ENCODE data around the gene GMEB2.

GMEB2 gene

DNA sequence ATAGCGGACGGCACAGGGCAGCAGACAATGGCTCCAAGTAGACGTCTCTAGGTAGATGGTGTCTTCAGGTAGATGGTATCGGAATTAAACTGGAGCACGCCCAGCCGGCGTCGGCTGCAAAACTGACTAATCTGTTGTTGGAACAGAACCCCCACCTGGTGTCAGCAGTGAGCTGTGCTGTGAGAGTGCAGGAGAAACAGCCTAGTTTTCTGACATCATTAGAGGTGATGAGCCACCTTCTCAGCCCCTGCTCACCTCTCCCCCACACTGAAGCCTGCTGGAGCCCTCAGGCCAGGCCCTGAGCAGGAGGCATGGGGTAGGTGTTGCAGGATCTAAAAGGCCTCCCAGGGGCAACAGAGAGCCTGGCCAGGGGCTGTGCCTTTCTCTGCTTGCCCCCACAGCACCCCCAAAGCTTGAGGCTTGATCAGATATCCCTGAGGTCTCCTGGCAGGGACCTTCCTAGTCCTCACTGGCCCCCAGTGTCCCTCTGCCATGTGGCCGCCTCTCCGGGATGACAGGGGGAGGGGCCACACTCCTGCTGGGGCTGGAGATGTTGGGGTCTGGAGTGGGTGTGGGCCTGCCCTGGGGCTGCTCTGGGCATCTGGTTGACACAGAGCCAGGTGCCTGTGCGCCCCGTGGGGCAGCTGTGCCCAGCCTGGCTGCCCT, 46.0 kb downstream of the GMEB2 start:
- Histone ChIP-seq H3K27ac (ENCODE audit: low read depth, low read length) (no peak overlapping the region), H3K9me3 (ENCODE audit: insufficient read depth, low read depth, low read length) (no peaks in the 10 kb centered on the region), H3K4me3 (ENCODE audit: low read length) (no peak overlapping the region), H3K9ac (ENCODE audit: low read depth, low read length) (no peak overlapping the region), H3K36me3 (ENCODE audit: insufficient read depth, low read length) (no peaks in the 10 kb centered on the region), H3K27me3 (ENCODE audit: insufficient read depth, low read length) (no peaks in the 10 kb centered on the region), H3K4me1 (ENCODE audit: insufficient read depth, low read length) (no peaks in the 10 kb centered on the region)
- whole genome bisulfite sequencing, result 80% methylated on average over 12 of the region's 12 CpGs

DNA sequence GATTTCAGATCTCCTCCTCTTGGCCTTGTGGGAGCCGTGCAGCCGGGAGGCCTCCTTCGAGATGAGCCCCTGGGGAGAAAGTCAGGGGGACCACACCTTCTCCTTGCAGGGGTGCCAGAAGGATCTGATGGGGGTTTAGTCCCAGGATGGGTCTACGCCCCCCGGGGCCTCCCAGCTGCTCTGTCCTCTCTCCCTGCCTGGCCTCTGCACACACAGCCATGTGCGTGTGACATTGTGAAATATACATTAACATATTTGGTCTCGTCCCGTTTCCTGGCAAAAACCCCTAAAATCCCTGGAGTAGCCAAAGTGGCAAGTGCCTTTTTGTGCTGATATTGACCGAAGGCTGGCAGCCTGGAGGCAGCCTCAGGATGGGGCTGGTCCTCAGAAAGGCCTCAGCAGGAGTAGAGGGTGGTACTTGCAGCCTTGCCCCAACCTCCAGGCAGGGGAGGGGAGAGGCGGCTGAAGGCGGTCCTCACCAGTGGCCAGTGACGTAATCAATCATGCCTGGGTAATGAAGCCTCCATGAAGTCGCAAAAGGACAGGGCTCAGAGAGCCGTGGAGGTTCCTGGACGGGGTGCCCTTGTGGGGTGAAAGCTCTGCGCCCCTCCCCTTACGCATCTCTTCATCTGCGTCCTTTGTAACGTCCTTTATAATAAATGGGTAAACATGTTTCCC, 47.7 kb downstream of the GMEB2 start:
- Histone ChIP-seq H3K27me3 (ENCODE audit: insufficient read depth, low read length) (no peaks in the 10 kb centered on the region), H3K9me3 (ENCODE audit: insufficient read depth, low read depth, low read length) (no peaks in the 10 kb centered on the region), H3K4me3 (ENCODE audit: low read length) (no peak overlapping the region), H3K36me3 (ENCODE audit: insufficient read depth, low read length) (no peaks in the 10 kb centered on the region), H3K9ac (ENCODE audit: low read depth, low read length) (no peak overlapping the region), H3K4me1 (ENCODE audit: insufficient read depth, low read length) (no peaks in the 10 kb centered on the region), H3K27ac (ENCODE audit: low read depth, low read length) (no peak overlapping the region)
- WGBS, result 86% methylated on average over 19 of the region's 19 CpGs

DNA sequence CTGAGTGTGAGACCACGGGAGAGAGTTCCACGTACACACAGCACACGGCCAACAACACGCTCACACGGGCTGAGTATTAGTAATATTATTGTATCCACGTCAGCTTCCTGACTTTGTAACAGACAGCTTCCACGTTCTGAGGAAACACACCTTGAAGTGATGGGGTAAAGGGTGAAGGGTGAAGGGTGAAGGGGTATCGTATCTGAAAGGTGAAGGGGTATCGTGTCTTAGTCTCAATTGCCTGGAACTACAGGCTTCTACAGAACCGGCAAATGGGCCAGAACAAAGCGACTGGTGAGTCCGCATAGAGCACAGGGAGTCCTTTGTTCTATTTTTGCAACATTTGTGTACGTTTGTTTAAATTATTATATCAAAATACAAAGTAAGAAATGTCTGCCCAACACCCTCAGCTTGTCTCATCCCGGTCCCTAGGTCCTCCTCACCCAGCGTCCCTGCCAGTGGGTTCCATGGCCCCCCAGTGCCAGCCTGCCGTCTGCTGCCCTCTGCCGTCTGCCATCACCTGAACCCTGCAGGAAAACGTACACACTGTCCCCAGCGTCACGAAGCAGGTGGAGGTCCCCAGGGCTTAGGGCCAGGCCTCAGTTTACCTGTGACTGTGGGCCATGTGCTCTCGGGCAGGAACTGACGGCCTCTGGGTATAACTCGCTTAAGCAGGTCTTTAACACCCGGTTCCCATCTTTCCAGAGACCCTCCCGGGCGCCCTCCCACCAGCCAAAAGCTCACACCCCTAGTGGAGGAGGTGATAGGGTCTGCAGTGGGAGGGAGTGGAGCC, 48.5 kb downstream of the GMEB2 start:
- Histone ChIP-seq H3K4me1 (ENCODE audit: insufficient read depth, low read length) (no peaks in the 10 kb centered on the region), H3K27me3 (ENCODE audit: insufficient read depth, low read length) (no peaks in the 10 kb centered on the region; the same call in 1 of the 2 replicates), H3K9ac (ENCODE audit: low read depth, low read length) (no peak overlapping the region), H3K4me3 (ENCODE audit: low read length) (no peak overlapping the region), H3K9me3 (ENCODE audit: insufficient read depth, low read depth, low read length) (no peaks in the 10 kb centered on the region), H3K36me3 (ENCODE audit: insufficient read depth, low read length) (no peaks in the 10 kb centered on the region), H3K27ac (ENCODE audit: low read depth, low read length) (no peak overlapping the region)
- WGBS, result 94% methylated on average over 21 of the region's 26 CpGs

DNA sequence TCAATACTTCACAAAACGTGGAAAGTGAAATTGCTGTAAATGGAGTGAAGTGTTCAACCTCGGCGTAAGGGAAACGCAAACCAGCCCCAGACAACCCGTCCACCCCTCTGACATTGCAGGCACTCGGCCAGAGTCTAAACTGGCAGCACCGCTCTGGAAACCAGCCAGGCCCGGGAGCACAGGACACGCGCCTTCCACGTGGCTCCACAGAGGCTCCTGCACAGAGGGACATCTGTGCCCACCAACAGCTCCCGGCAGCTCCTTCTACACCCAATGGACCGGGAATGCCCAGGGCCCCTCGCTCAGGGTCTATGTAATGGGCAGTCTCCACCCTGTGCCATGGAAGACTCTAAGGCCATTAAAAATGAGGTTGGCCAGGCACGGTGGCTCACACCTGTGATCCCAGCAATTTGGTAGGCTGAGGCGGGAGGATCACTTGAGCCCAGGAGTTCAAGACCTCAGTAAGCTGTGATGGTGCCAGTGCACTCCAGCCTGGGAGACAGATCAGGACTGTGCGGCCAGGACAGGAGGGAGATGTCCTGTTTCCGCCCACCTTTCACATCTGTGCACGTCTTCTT, 49.5 kb downstream of the GMEB2 start:
- Histone ChIP-seq H3K4me1 (ENCODE audit: insufficient read depth, low read length) (no peaks in the 10 kb centered on the region), H3K4me3 (ENCODE audit: low read length) (no peak overlapping the region), H3K9ac (ENCODE audit: low read depth, low read length) (no peak overlapping the region), H3K27me3 (ENCODE audit: insufficient read depth, low read length) (no peaks in the 10 kb centered on the region; the same call in 1 of the 2 replicates), H3K36me3 (ENCODE audit: insufficient read depth, low read length) (no peaks in the 10 kb centered on the region), H3K27ac (ENCODE audit: low read depth, low read length) (no peak overlapping the region), H3K9me3 (ENCODE audit: insufficient read depth, low read depth, low read length) (no peaks in the 10 kb centered on the region)
- WGBS, result 95% methylated on average over 19 of the region's 19 CpGs

DNA sequence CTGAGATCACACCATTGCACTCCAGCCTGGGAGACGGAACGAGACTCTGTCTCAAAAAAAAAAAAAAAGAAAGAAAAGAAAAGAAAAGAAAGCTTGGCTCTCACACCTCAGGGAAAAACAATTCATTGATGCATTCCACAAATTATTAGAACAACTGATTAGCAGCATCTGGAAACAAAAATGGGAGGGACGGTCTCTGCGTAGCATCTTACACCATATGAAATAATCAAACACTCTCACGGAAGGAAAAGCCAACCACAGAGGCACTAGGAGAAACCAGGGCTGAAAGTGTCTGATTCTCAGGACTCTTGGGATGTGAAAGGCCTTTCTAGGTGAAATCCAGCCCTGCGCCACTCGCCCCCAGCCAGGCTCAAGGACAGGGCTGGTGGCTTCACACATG, 50.6 kb downstream of the GMEB2 start:
- Histone ChIP-seq H3K27ac (ENCODE audit: low read depth, low read length) (no peak overlapping the region), H3K4me1 (ENCODE audit: insufficient read depth, low read length) (no peaks in the 10 kb centered on the region)
- 94% methylated on average over 6 of the region's 7 CpGs for WGBS

GRCh38 chr20:63574829-63575743, 51.8 kb downstream of the GMEB2 start:
- no peak overlapping the region for H3K9ac ChIP-seq (ENCODE audit: low read depth, low read length)

More for the DNA sequence above, 50.6 kb downstream of the GMEB2 start:
- Histone ChIP-seq H3K36me3 (ENCODE audit: insufficient read depth, low read length) (no peaks in the 10 kb centered on the region), H3K9me3 (ENCODE audit: insufficient read depth, low read depth, low read length) (no peaks in the 10 kb centered on the region), H3K9ac (ENCODE audit: low read depth, low read length) (no peak overlapping the region), H3K4me3 (ENCODE audit: low read length) (no peak overlapping the region), H3K27me3 (ENCODE audit: insufficient read depth, low read length) (no peaks in the 10 kb centered on the region; the same call in 1 of the 2 replicates)

GRCh38 chr20:63574156-63574828, 52.6 kb downstream of the GMEB2 start, which contains the start of gene HELZ2:
TSS of gene HELZ2 (minus strand) at chr20:63574239. CDS start at chr20:63572385, 1,854 bp downstream.
- Histone ChIP-seq H3K27ac (ENCODE audit: low read depth, low read length) (no peak within 1 kb of the TSS), H3K36me3 (ENCODE audit: insufficient read depth, low read length) (no peaks in the 10 kb centered on the region), H3K27me3 (ENCODE audit: insufficient read depth, low read length) (no peaks in the 10 kb centered on the region; the same call in 1 of the 2 replicates), H3K4me1 (ENCODE audit: insufficient read depth, low read length) (no peaks in the 10 kb centered on the region), H3K9me3 (ENCODE audit: insufficient read depth, low read depth, low read length) (no peaks in the 10 kb centered on the region), H3K4me3 (ENCODE audit: low read length) (peak within 1 kb of the TSS; percentile 76), H3K9ac (ENCODE audit: low read depth, low read length) (peak within 1 kb of the TSS; percentile 60; the same call in 1 of the 2 replicates)
- 8% methylated on average over 40 of the region's 40 CpGs for WGBS

More at GRCh38 chr20:63574829-63575743, 51.8 kb downstream of the GMEB2 start:
- Histone ChIP-seq H3K27me3 (ENCODE audit: insufficient read depth, low read length) (no peaks in the 10 kb centered on the region; the same call in 1 of the 2 replicates), H3K4me1 (ENCODE audit: insufficient read depth, low read length) (no peaks in the 10 kb centered on the region), H3K36me3 (ENCODE audit: insufficient read depth, low read length) (no peaks in the 10 kb centered on the region), H3K27ac (ENCODE audit: low read depth, low read length) (no peak overlapping the region), H3K4me3 (ENCODE audit: low read length) (no peak overlapping the region), H3K9me3 (ENCODE audit: insufficient read depth, low read depth, low read length) (no peaks in the 10 kb centered on the region)
- 77% methylated on average over 28 of the region's 28 CpGs for WGBS

DNA sequence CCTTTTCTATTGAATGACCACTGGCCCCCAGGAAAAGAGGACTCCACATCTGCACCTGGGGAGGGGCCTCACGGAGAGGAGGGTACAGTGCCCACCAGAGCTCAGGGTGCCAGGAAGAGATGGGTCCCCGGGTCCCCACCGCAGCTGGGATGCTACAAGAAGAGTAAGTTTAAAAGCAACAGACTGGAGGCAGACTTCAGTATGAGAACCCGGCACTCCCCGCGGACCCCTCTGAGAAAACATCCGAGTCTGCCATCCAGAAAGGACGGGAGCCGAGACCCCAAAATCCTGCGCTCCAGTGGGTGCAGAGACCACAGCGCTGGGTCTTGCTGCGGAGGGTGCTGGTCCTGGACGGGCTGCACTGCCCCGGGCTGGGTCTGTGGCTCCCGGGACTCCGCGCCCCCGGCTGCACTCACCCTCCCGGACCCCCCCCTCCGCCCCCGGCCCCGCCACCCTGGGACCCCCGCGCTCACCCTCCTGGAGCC, 53.2 kb downstream of the GMEB2 start:
- peak overlapping the region; percentile 76 for H3K4me3 ChIP-seq (ENCODE audit: low read length)
- H3K27me3 ChIP-seq (ENCODE audit: insufficient read depth, low read length), result no peaks in the 10 kb centered on the region; the same call in 1 of the 2 replicates
- 7% methylated on average over 22 of the region's 24 CpGs for WGBS
- H3K9me3 ChIP-seq (ENCODE audit: insufficient read depth, low read depth, low read length), result no peaks in the 10 kb centered on the region
- H3K36me3 ChIP-seq (ENCODE audit: insufficient read depth, low read length), result no peaks in the 10 kb centered on the region
- H3K27ac ChIP-seq (ENCODE audit: low read depth, low read length), result no peak overlapping the region
- H3K4me1 ChIP-seq (ENCODE audit: insufficient read depth, low read length), result no peaks in the 10 kb centered on the region
- peak overlapping the region; percentile 60; the same call in 1 of the 2 replicates for H3K9ac ChIP-seq (ENCODE audit: low read depth, low read length)

DNA sequence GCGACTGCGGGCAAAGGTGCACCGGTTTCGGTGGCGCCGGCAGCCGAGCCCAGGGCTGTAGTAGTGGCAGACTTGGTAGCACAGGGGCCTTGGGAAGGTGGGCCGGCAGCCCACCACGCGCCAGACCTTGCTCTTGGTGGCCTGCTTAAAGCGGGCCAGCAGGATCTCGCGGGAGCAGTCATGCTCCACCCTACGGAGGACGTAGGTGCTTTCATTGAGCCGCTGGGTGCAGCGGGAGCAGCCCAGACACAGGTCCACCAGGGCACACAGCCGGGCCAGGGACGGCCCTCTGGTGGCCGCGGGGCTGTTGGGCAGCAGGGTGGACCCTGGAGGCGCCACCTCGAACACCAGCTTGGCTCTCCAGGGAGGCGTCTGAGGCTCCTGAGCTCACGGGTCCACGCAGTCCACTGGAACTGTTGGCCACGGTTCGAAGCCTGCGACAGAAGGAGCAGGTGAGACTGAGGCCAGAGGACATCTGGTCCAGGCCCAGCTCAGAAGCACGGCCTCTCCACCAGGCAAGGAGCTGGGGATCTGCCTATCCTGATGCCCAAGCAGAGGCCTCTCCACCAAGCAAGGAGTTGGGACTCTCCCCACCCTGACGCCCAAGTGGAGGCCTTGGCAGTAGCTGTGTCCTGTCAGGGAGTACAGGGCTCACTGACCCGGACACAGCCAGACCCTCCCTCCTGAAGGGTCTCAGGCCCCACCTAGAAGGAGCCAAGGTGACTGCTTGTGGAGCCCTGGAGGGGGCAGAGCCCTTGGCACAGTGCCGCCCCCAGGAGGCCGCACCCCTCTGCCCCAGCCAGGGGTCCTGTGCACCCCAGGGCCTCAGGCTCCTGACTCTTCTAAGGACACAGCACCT, 53.9 kb downstream of the GMEB2 start:
- H3K36me3 ChIP-seq (ENCODE audit: insufficient read depth, low read length), result no peaks in the 10 kb centered on the region
- H3K4me1 ChIP-seq (ENCODE audit: insufficient read depth, low read length), result no peaks in the 10 kb centered on the region
- H3K27ac ChIP-seq (ENCODE audit: low read depth, low read length), result no peak overlapping the region
- 90% methylated on average over 34 of the region's 34 CpGs for WGBS
- H3K9me3 ChIP-seq (ENCODE audit: insufficient read depth, low read depth, low read length), result no peaks in the 10 kb centered on the region
- peak overlapping the region; percentile 76 for H3K4me3 ChIP-seq (ENCODE audit: low read length)
- no peaks in the 10 kb centered on the region; the same call in 1 of the 2 replicates for H3K27me3 ChIP-seq (ENCODE audit: insufficient read depth, low read length)
- H3K9ac ChIP-seq (ENCODE audit: low read depth, low read length), result no peak overlapping the region
